Thyroid gland (tissue), 4 donors: ENCODE results near the gene TMC3.

Experiments used
- CTCF ChIP-seq, 6 experiments: fragments of 200-600 bp in 3 of 6; fragments of 450-650 bp in 3 of 6; sonication (generic) in 3 of 6; IDR thresholded peaks; one replicate each; pipeline ENCODE4 v1.5.1; 2016 to 2019; ENCODE audit warnings: antibody characterized with exemption in 6 of 6, mild to moderate bottlenecking in 2 of 6, inconsistent platforms in 1 of 6, moderate library complexity in 1 of 6
- POLR2A ChIP-seq, 2 donors: fragments of 450-650 bp; IDR thresholded peaks; one replicate each; pipeline ENCODE4 v1.6.1; 2017; ENCODE audit warnings: antibody characterized with exemption in 2 of 2, mild to moderate bottlenecking in 2 of 2, moderate library complexity in 1 of 2

GRCh38 chr15:81334768-81335435 is 39.1 kb downstream of the TMC3 start:
- TF ChIP-seq CTCF (IDR thresholded peaks at IDR 0.05) (no peak), POLR2A (IDR thresholded peaks at IDR 0.05) (no peak)
